ENCODE measurements around the gene LIPH. TPM values are rescaled to one million over a fixed set of nuclear protein-coding genes. Genes with fewer than 3 reads are reported as not detected.

LIPH gene
- total and polyA plus RNA-seq, 4 experiments from 2014 or later, result not detected

- H3K27me3 Mint-ChIP-seq, result no peaks in the 10 kb centered on the region
- DNase-seq, result no peak
These were observed 62.1 kb downstream of the LIPH start for GRCh38 chr3:185490241-185490640.

GRCh38 chr3:185489462-185489861 lies 62.9 kb downstream of the LIPH start:
- Mint-ChIP-seq H3K27me3 (no peaks in the 10 kb centered on the region), H3K36me3 (peaks cover 42 to 67% of the 10 kb centered on the region in 2 donors), H3K4me3 (no peak overlapping the region), H3K27ac (no peak overlapping the region), H3K9me3 (peaks cover 0 to 2% (median 0%) of the 10 kb centered on the region in 8 donors), H3K4me1 (peaks cover 2 to 12% (median 3%) of the 10 kb centered on the region in 4 donors)
- Histone ChIP-seq H3K27me3 (ENCODE audit: insufficient read depth, low read length) (no peaks in the 10 kb centered on the region), H3K4me3 (ENCODE audit: low read length in 2 of 2) (no peak overlapping the region), H3K9me3 (ENCODE audit: control insufficient read depth in 1 of 2, low read length in 2 of 2) (no peaks in the 10 kb centered on the region), H3K27ac (ENCODE audit: low read depth, low read length) (no peak overlapping the region), H3K4me1 (ENCODE audit: insufficient read depth, low read length) (no peaks in the 10 kb centered on the region), H3K36me3 (ENCODE audit: insufficient read depth, low read length) (peaks cover 27% of the 10 kb centered on the region)
- intact Hi-C loops (cut with micrococcal nuclease), result no loop called here
- CTCF ChIA-PET (ENCODE audit: partially characterized antibody), result no interaction called here
- POLR2A ChIA-PET (ENCODE audit: partially characterized antibody), result interaction anchor here (0.8 kb wide), 1 partner anchor 9 kb away, joined by 3 read pairs; the partner anchor contains the start of gene TMEM41A
- no peak for DNase-seq

More at GRCh38 chr3:185490241-185490640, 62.1 kb downstream of the LIPH start:
- Histone ChIP-seq H3K27ac (ENCODE audit: low read depth, low read length) (no peak overlapping the region), H3K27me3 (ENCODE audit: insufficient read depth, low read length) (no peaks in the 10 kb centered on the region), H3K36me3 (ENCODE audit: insufficient read depth, low read length) (peaks cover 33% of the 10 kb centered on the region), H3K4me3 (ENCODE audit: low read length in 2 of 2) (no peak overlapping the region), H3K4me1 (ENCODE audit: insufficient read depth, low read length) (no peaks in the 10 kb centered on the region), H3K9me3 (ENCODE audit: control insufficient read depth in 1 of 2, low read length in 2 of 2) (no peaks in the 10 kb centered on the region)
- Mint-ChIP-seq H3K9me3 (peaks cover 0 to 2% (median 0%) of the 10 kb centered on the region in 8 donors), H3K36me3 (peaks cover 50 to 71% of the 10 kb centered on the region in 2 donors), H3K4me1 (peaks cover 3 to 12% (median 5%) of the 10 kb centered on the region in 4 donors), H3K4me3 (no peak overlapping the region), H3K27ac (no peak overlapping the region)
- intact Hi-C loops (cut with micrococcal nuclease), result no loop called here
- ChIA-PET CTCF (ENCODE audit: partially characterized antibody) (interaction anchor here (0.7 to 1.1 kb wide), 2 partner anchors 96 to 384 kb away, joined by 3 read pairs; partner anchors contain the start of gene SENP2), POLR2A (ENCODE audit: partially characterized antibody) (no interaction called here)

- Histone ChIP-seq H3K27ac (ENCODE audit: low read depth, low read length) (no peak overlapping the region), H3K4me3 (ENCODE audit: low read length in 2 of 2) (no peak overlapping the region), H3K27me3 (ENCODE audit: insufficient read depth, low read length) (no peaks in the 10 kb centered on the region), H3K9me3 (ENCODE audit: control insufficient read depth in 1 of 2, low read length in 2 of 2) (no peaks in the 10 kb centered on the region), H3K4me1 (ENCODE audit: insufficient read depth, low read length) (no peaks in the 10 kb centered on the region), H3K36me3 (ENCODE audit: insufficient read depth, low read length) (peaks cover 20% of the 10 kb centered on the region)
- intact Hi-C loops (cut with micrococcal nuclease), result no loop called here
- ChIA-PET POLR2A (ENCODE audit: partially characterized antibody) (interaction anchor here (0.6 kb wide), 1 partner anchor 39 kb away, joined by 4 read pairs; no protein-coding TSS in a partner anchor), CTCF (ENCODE audit: partially characterized antibody) (no interaction called here)
- H3K4me1 Mint-ChIP-seq, result peaks cover 0 to 5% (median 4%) of the 10 kb centered on the region in 4 donors
- H3K36me3 Mint-ChIP-seq, result peaks cover 37 to 57% of the 10 kb centered on the region in 2 donors
- H3K4me3 Mint-ChIP-seq, result no peak overlapping the region
- no peak for DNase-seq
- H3K27me3 Mint-ChIP-seq, result no peaks in the 10 kb centered on the region
- peaks cover 0 to 2% (median 0%) of the 10 kb centered on the region in 8 donors for H3K9me3 Mint-ChIP-seq
- no peak overlapping the region for H3K27ac Mint-ChIP-seq
These were observed 63.9 kb downstream of the LIPH start for GRCh38 chr3:185488465-185488864.

- CTCF ChIA-PET (ENCODE audit: partially characterized antibody), result no interaction called here
These were observed 66.0 kb downstream of the LIPH start for GRCh38 chr3:185486394-185486793.

GRCh38 chr3:185484296-185484695 lies 68.1 kb downstream of the LIPH start:
- Histone ChIP-seq H3K27ac (ENCODE audit: low read depth, low read length) (no peak overlapping the region), H3K27me3 (ENCODE audit: insufficient read depth, low read length) (no peaks in the 10 kb centered on the region), H3K4me1 (ENCODE audit: insufficient read depth, low read length) (peaks cover 5% of the 10 kb centered on the region), H3K36me3 (ENCODE audit: insufficient read depth, low read length) (peaks cover 8% of the 10 kb centered on the region), H3K4me3 (ENCODE audit: low read length in 2 of 2) (no peak overlapping the region), H3K9me3 (ENCODE audit: control insufficient read depth in 1 of 2, low read length in 2 of 2) (no peaks in the 10 kb centered on the region)
- no peak overlapping the region for H3K4me3 Mint-ChIP-seq
- CTCF ChIA-PET (ENCODE audit: partially characterized antibody), result no interaction called here
- POLR2A ChIA-PET (ENCODE audit: partially characterized antibody), result no interaction called here
- no peaks in the 10 kb centered on the region for H3K27me3 Mint-ChIP-seq
- H3K27ac Mint-ChIP-seq, result no peak overlapping the region
- peaks cover 0 to 2% (median 0%) of the 10 kb centered on the region in 8 donors for H3K9me3 Mint-ChIP-seq
- DNase-seq, result no peak
- intact Hi-C loops (cut with micrococcal nuclease), result no loop called here
- peaks cover 45 to 52% of the 10 kb centered on the region in 2 donors for H3K36me3 Mint-ChIP-seq
- peaks cover 4 to 19% (median 10%) of the 10 kb centered on the region in 4 donors for H3K4me1 Mint-ChIP-seq

More at GRCh38 chr3:185486394-185486793, 66.0 kb downstream of the LIPH start:
- DNase-seq, result no peak
- Mint-ChIP-seq H3K4me3 (no peak overlapping the region), H3K9me3 (peaks cover 0 to 2% (median 0%) of the 10 kb centered on the region in 8 donors), H3K36me3 (peaks cover 49 to 56% of the 10 kb centered on the region in 2 donors), H3K4me1 (peaks cover 4 to 19% (median 10%) of the 10 kb centered on the region in 4 donors), H3K27me3 (no peaks in the 10 kb centered on the region), H3K27ac (no peak overlapping the region)
- Histone ChIP-seq H3K4me1 (ENCODE audit: insufficient read depth, low read length) (peaks cover 5% of the 10 kb centered on the region), H3K4me3 (ENCODE audit: low read length in 2 of 2) (no peak overlapping the region), H3K27ac (ENCODE audit: low read depth, low read length) (no peak overlapping the region), H3K36me3 (ENCODE audit: insufficient read depth, low read length) (peaks cover 20% of the 10 kb centered on the region), H3K9me3 (ENCODE audit: control insufficient read depth in 1 of 2, low read length in 2 of 2) (no peaks in the 10 kb centered on the region), H3K27me3 (ENCODE audit: insufficient read depth, low read length) (no peaks in the 10 kb centered on the region)
- intact Hi-C loops (cut with micrococcal nuclease), result no loop called here
- POLR2A ChIA-PET (ENCODE audit: partially characterized antibody), result no interaction called here

- intact Hi-C loops (cut with micrococcal nuclease), result no loop called here
- no peak overlapping the region for H3K4me3 ChIP-seq (ENCODE audit: low read length in 2 of 2)
- ChIA-PET CTCF (ENCODE audit: partially characterized antibody) (no interaction called here), POLR2A (ENCODE audit: partially characterized antibody) (no interaction called here)
- Mint-ChIP-seq H3K27ac (no peak overlapping the region), H3K4me3 (no peak overlapping the region), H3K36me3 (peaks cover 30 to 54% of the 10 kb centered on the region in 2 donors), H3K4me1 (peaks cover 4 to 15% (median 10%) of the 10 kb centered on the region in 4 donors), H3K9me3 (peaks cover 0 to 2% (median 0%) of the 10 kb centered on the region in 8 donors), H3K27me3 (no peaks in the 10 kb centered on the region)
- no peaks in the 10 kb centered on the region for H3K9me3 ChIP-seq (ENCODE audit: control insufficient read depth in 1 of 2, low read length in 2 of 2)
- H3K36me3 ChIP-seq (ENCODE audit: insufficient read depth, low read length), result no peaks in the 10 kb centered on the region
- no peaks in the 10 kb centered on the region for H3K27me3 ChIP-seq (ENCODE audit: insufficient read depth, low read length)
- DNase-seq, result no peak
- H3K27ac ChIP-seq (ENCODE audit: low read depth, low read length), result no peak overlapping the region
- H3K4me1 ChIP-seq (ENCODE audit: insufficient read depth, low read length), result peaks cover 5% of the 10 kb centered on the region
These were observed 72.9 kb downstream of the LIPH start for GRCh38 chr3:185479373-185479945.

- no peaks in the 10 kb centered on the region for H3K27me3 Mint-ChIP-seq
- no peak overlapping the region for H3K4me3 Mint-ChIP-seq
- ChIA-PET CTCF (ENCODE audit: partially characterized antibody) (no interaction called here), POLR2A (ENCODE audit: partially characterized antibody) (no interaction called here)
- no peaks in the 10 kb centered on the region for H3K9me3 Mint-ChIP-seq
- peaks cover 27 to 61% of the 10 kb centered on the region in 2 donors for H3K36me3 Mint-ChIP-seq
- H3K36me3 ChIP-seq (ENCODE audit: insufficient read depth, low read length), result no peaks in the 10 kb centered on the region
- H3K27me3 ChIP-seq (ENCODE audit: insufficient read depth, low read length), result no peaks in the 10 kb centered on the region
- peaks cover 0 to 3% (median 0%) of the 10 kb centered on the region in 4 donors for H3K4me1 Mint-ChIP-seq
- no peak overlapping the region for H3K4me3 ChIP-seq (ENCODE audit: low read length in 2 of 2)
- no peaks in the 10 kb centered on the region for H3K4me1 ChIP-seq (ENCODE audit: insufficient read depth, low read length)
- intact Hi-C loops (cut with micrococcal nuclease), result no loop called here
- H3K27ac Mint-ChIP-seq, result no peak overlapping the region
- no peak overlapping the region for H3K27ac ChIP-seq (ENCODE audit: low read depth, low read length)
- H3K9me3 ChIP-seq (ENCODE audit: control insufficient read depth in 1 of 2, low read length in 2 of 2), result no peaks in the 10 kb centered on the region
- DNase-seq, result no peak
These were observed 75.1 kb downstream of the LIPH start for GRCh38 chr3:185477316-185477715.
